Astrocyte (in vitro differentiated cells and primary cell): ENCODE measurements around the gene C19orf12.

Experiments used
- CTCF ChIP-seq: IDR thresholded peaks from 2 replicates; pipeline ENCODE4 v1.5.1; 2011; ENCODE audit warnings: low read depth, mild to moderate bottlenecking, inconsistent platforms, low read length, moderate library complexity; ENCODE audit not compliant: insufficient read depth
- EZH2 ChIP-seq: IDR thresholded peaks from 2 replicates; pipeline ENCODE4 v1.6.1; 2012; ENCODE audit warnings: mild to moderate bottlenecking, low read length, inconsistent platforms; ENCODE audit not compliant: insufficient read depth

- TF ChIP-seq CTCF = no peak
- no peak for TF ChIP-seq EZH2
These were observed 32.7 kb downstream of the C19orf12 start for GRCh38 chr19:29682236-29682895.
